ENCODE results near the gene C4orf50.

Gene C4orf50

GRCh38 chr4:6011686-6012085 lies 6.5 kb downstream of the C4orf50 start:
- Histone ChIP-seq H2AFZ (ENCODE audit: insufficient read depth, low read length, poor library complexity) (no peak overlapping the region), H3K9ac (ENCODE audit: low read length) (no peak overlapping the region), H3K23ac (ENCODE audit: low read length) (no peak overlapping the region), H3K4me2 (ENCODE audit: low read length) (no peak overlapping the region), H3K18ac (ENCODE audit: low read length) (no peak overlapping the region), H3K9me3 (ENCODE audit: insufficient read depth, low read depth, low read length) (no peaks in the 10 kb centered on the region), H3K79me2 (ENCODE audit: control insufficient read depth, insufficient read depth, low read length, poor library complexity) (no peaks in the 10 kb centered on the region), H3K36me3 (ENCODE audit: control insufficient read depth in 1 of 2, insufficient read depth in 2 of 2, low read length in 2 of 2) (no peaks in the 10 kb centered on the region), H3K14ac (ENCODE audit: low read length) (no peak overlapping the region), H3K27me3 (ENCODE audit: insufficient read depth, low read length) (no peaks in the 10 kb centered on the region), H3K4me1 (ENCODE audit: control insufficient read depth in 1 of 2, insufficient read depth in 2 of 2, low read length in 2 of 2) (no peaks in the 10 kb centered on the region), H2AK5ac (ENCODE audit: low read length) (no peak overlapping the region), H2BK12ac (ENCODE audit: low read length) (no peak overlapping the region), H2BK120ac (ENCODE audit: insufficient read depth, low read length, poor library complexity) (no peak overlapping the region), H3K4ac (ENCODE audit: low read depth, low read length) (no peak overlapping the region), H3K79me1 (ENCODE audit: low read length) (no peaks in the 10 kb centered on the region), H3K4me3 (ENCODE audit: low read depth, low read length) (no peak overlapping the region), H3K27ac (ENCODE audit: low read depth, low read length) (no peak overlapping the region), H4K12ac (ENCODE audit: low read depth, low read length) (no peak overlapping the region), H4K8ac (ENCODE audit: low read depth, low read length) (no peak overlapping the region), H2BK5ac (ENCODE audit: low read depth, low read length, poor library complexity) (no peak overlapping the region), H4K91ac (ENCODE audit: low read depth, low read length) (no peak overlapping the region)
- WGBS (ENCODE audit: extremely low coverage, insufficient coverage, insufficient read length) = no CpG with 5 or more reads among the region's 8 CpGs
- no peak for DNase-seq

DNA sequence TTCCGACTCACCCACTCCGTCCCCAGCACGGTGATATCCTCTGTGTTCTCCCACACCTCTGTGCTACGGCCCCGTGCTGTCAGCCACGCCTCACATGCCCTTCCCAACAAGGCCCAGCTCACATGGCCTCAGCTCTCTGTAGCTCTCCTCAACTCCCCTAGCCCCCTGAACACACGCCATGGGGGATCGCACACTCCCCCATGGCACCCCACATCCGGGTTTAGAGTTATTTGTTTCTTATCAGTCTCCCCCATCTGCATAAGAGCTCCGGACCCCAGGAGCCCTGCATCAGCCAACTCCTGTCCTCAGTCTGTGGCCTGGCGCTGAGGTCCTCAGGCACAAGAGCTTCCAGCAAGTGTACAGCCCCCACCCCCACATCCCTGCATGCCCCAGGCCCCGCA lies 7.0 kb downstream of the C4orf50 start:
- H3K18ac ChIP-seq (ENCODE audit: low read length) = no peak overlapping the region
- H3K14ac ChIP-seq (ENCODE audit: low read length) = no peak overlapping the region
- WGBS (ENCODE audit: extremely low coverage, insufficient coverage, insufficient read length) = no CpG with 5 or more reads among the region's 12 CpGs
- no peak overlapping the region for H2BK120ac ChIP-seq (ENCODE audit: insufficient read depth, low read length, poor library complexity)
- no peaks in the 10 kb centered on the region for H3K9me3 ChIP-seq (ENCODE audit: insufficient read depth, low read depth, low read length)
- no peak overlapping the region for H2AK5ac ChIP-seq (ENCODE audit: low read length)
- H3K79me1 ChIP-seq (ENCODE audit: low read length) = no peaks in the 10 kb centered on the region
- H2AFZ ChIP-seq (ENCODE audit: insufficient read depth, low read length, poor library complexity) = no peak overlapping the region
- no peak overlapping the region for H3K4me3 ChIP-seq (ENCODE audit: low read depth, low read length)
- no peak overlapping the region for H3K27ac ChIP-seq (ENCODE audit: low read depth, low read length)
- no peak overlapping the region for H4K12ac ChIP-seq (ENCODE audit: low read depth, low read length)
- no peak overlapping the region for H2BK12ac ChIP-seq (ENCODE audit: low read length)
- H3K9ac ChIP-seq (ENCODE audit: low read length) = no peak overlapping the region
- no peaks in the 10 kb centered on the region for H3K79me2 ChIP-seq (ENCODE audit: control insufficient read depth, insufficient read depth, low read length, poor library complexity)
- no peaks in the 10 kb centered on the region for H3K27me3 ChIP-seq (ENCODE audit: insufficient read depth, low read length)
- H4K91ac ChIP-seq (ENCODE audit: low read depth, low read length) = no peak overlapping the region
- no peaks in the 10 kb centered on the region for H3K4me1 ChIP-seq (ENCODE audit: control insufficient read depth in 1 of 2, insufficient read depth in 2 of 2, low read length in 2 of 2)
- H3K36me3 ChIP-seq (ENCODE audit: control insufficient read depth in 1 of 2, insufficient read depth in 2 of 2, low read length in 2 of 2) = no peaks in the 10 kb centered on the region
- no peak overlapping the region for H3K4ac ChIP-seq (ENCODE audit: low read depth, low read length)
- H3K4me2 ChIP-seq (ENCODE audit: low read length) = no peak overlapping the region
- H2BK5ac ChIP-seq (ENCODE audit: low read depth, low read length, poor library complexity) = no peak overlapping the region
- no peak overlapping the region for H4K8ac ChIP-seq (ENCODE audit: low read depth, low read length)
- no peak overlapping the region for H3K23ac ChIP-seq (ENCODE audit: low read length)
- no peak for DNase-seq

DNA sequence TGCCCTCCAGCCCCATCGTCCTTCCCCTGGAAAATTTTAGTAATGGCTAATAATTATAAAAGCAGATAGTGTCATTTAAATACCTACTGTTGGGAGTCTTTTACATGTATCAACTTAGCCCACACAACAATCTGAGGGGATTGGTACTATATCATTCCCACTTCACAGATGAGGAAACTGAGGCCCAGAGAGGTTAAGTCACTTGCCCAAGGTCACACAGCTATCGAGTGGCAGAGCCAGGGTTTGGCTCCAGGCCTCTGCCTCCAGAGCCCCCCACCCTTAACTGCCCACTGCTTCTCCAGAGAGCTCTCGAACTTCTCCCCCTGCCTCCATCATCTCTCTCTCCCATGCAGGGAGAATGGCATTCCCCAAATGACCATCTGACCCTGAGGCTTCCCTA lies 7.4 kb downstream of the C4orf50 start:
- H3K4me2 ChIP-seq (ENCODE audit: low read length) = no peak overlapping the region

DNA sequence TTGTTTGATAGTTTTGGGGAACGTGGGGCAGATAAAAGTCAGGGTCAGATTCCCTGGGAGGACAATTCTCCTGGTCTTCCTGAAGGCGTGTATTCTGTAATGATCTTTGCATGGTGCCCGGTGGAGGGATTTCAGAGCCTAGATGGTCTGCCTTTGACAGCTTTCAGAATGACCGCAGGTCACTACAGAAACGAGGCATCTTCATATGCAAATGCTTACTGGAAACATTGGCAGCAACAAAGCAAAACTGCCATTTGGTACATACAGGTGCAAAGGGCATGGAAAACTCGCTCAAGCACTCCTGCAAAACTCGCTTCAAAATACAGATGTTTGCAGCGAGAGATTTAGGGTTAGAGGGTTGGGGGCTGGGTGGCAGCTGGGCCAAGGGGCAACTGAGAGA lies 8.8 kb downstream of the C4orf50 start:
- Histone ChIP-seq H3K4me2 (ENCODE audit: low read length) (no peak overlapping the region), H3K4ac (ENCODE audit: low read depth, low read length) (no peak overlapping the region), H3K27me3 (ENCODE audit: insufficient read depth, low read length) (no peaks in the 10 kb centered on the region), H3K14ac (ENCODE audit: low read length) (no peak overlapping the region), H2BK12ac (ENCODE audit: low read length) (no peak overlapping the region), H3K36me3 (ENCODE audit: control insufficient read depth in 1 of 2, insufficient read depth in 2 of 2, low read length in 2 of 2) (no peaks in the 10 kb centered on the region), H2BK5ac (ENCODE audit: low read depth, low read length, poor library complexity) (no peak overlapping the region), H3K27ac (ENCODE audit: low read depth, low read length) (no peak overlapping the region), H3K9ac (ENCODE audit: low read length) (no peak overlapping the region), H3K23ac (ENCODE audit: low read length) (no peak overlapping the region), H3K9me3 (ENCODE audit: insufficient read depth, low read depth, low read length) (peaks cover 2% of the 10 kb centered on the region), H2AFZ (ENCODE audit: insufficient read depth, low read length, poor library complexity) (no peak overlapping the region), H3K79me2 (ENCODE audit: control insufficient read depth, insufficient read depth, low read length, poor library complexity) (no peaks in the 10 kb centered on the region), H3K4me1 (ENCODE audit: control insufficient read depth in 1 of 2, insufficient read depth in 2 of 2, low read length in 2 of 2) (no peaks in the 10 kb centered on the region), H2BK120ac (ENCODE audit: insufficient read depth, low read length, poor library complexity) (no peak overlapping the region), H3K18ac (ENCODE audit: low read length) (no peak overlapping the region), H3K79me1 (ENCODE audit: low read length) (no peaks in the 10 kb centered on the region), H4K12ac (ENCODE audit: low read depth, low read length) (no peak overlapping the region), H4K91ac (ENCODE audit: low read depth, low read length) (no peak overlapping the region), H2AK5ac (ENCODE audit: low read length) (no peak overlapping the region), H3K4me3 (ENCODE audit: low read depth, low read length) (no peak overlapping the region), H4K8ac (ENCODE audit: low read depth, low read length) (no peak overlapping the region)
- no CpG with 5 or more reads among the region's 8 CpGs for WGBS (ENCODE audit: extremely low coverage, insufficient coverage, insufficient read length)
- no peak for DNase-seq

More for the DNA sequence above, 7.4 kb downstream of the C4orf50 start:
- H4K12ac ChIP-seq (ENCODE audit: low read depth, low read length) = no peak overlapping the region
- H3K14ac ChIP-seq (ENCODE audit: low read length) = no peak overlapping the region
- no peak overlapping the region for H2BK120ac ChIP-seq (ENCODE audit: insufficient read depth, low read length, poor library complexity)
- no peak overlapping the region for H3K18ac ChIP-seq (ENCODE audit: low read length)
- no peak for DNase-seq
- H3K4me1 ChIP-seq (ENCODE audit: control insufficient read depth in 1 of 2, insufficient read depth in 2 of 2, low read length in 2 of 2) = no peaks in the 10 kb centered on the region
- H3K23ac ChIP-seq (ENCODE audit: low read length) = no peak overlapping the region
- no peaks in the 10 kb centered on the region for H3K79me1 ChIP-seq (ENCODE audit: low read length)
- H3K27ac ChIP-seq (ENCODE audit: low read depth, low read length) = no peak overlapping the region
- no peaks in the 10 kb centered on the region for H3K36me3 ChIP-seq (ENCODE audit: control insufficient read depth in 1 of 2, insufficient read depth in 2 of 2, low read length in 2 of 2)
- H3K79me2 ChIP-seq (ENCODE audit: control insufficient read depth, insufficient read depth, low read length, poor library complexity) = no peaks in the 10 kb centered on the region
- H2BK12ac ChIP-seq (ENCODE audit: low read length) = no peak overlapping the region
- H3K4ac ChIP-seq (ENCODE audit: low read depth, low read length) = no peak overlapping the region
- no peak overlapping the region for H4K8ac ChIP-seq (ENCODE audit: low read depth, low read length)
- no peak overlapping the region for H2AK5ac ChIP-seq (ENCODE audit: low read length)
- H3K27me3 ChIP-seq (ENCODE audit: insufficient read depth, low read length) = no peaks in the 10 kb centered on the region
- no peak overlapping the region for H2AFZ ChIP-seq (ENCODE audit: insufficient read depth, low read length, poor library complexity)
- no peak overlapping the region for H4K91ac ChIP-seq (ENCODE audit: low read depth, low read length)
- H3K9ac ChIP-seq (ENCODE audit: low read length) = no peak overlapping the region
- H3K9me3 ChIP-seq (ENCODE audit: insufficient read depth, low read depth, low read length) = no peaks in the 10 kb centered on the region
- no CpG with 5 or more reads among the region's 3 CpGs for WGBS (ENCODE audit: extremely low coverage, insufficient coverage, insufficient read length)
- H2BK5ac ChIP-seq (ENCODE audit: low read depth, low read length, poor library complexity) = no peak overlapping the region
- H3K4me3 ChIP-seq (ENCODE audit: low read depth, low read length) = no peak overlapping the region
